Activated T-cell treated with anti-CD3 and anti-CD28 coated beads for 48 hours (primary cell): Measurements from ENCODE around the gene TRAIP.
A peak's percentile ranks its signal among the peaks of the same experiment; 100 is the strongest.

Experiments
- DNase-seq: peaks from one replicate; pipeline ENCODE4 v3.0.0-alpha.2; 2020; ENCODE audit warnings: low read depth

Gene TRAIP

DNA sequence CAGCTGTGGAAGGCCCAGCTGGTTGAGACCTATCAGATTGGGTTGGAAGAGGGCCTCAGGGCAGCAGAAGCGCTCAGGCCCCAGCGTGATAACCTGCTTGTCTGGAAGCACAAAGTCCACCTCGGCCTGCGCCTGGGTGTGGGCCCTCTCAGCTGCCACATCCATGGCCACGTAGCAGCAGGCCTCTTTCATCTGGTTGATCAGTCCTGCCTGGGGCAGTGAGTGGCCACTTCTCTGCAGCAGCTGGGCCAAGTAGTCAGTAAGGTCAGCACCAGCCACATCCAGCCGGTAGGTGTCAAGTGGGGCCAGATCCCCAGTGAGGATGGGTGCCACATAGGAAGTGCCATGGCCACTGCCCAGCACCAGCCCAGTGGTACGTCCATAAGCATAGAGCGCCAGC lies 17.3 kb upstream of the TRAIP start:
- DNase-seq: no peak

DNA sequence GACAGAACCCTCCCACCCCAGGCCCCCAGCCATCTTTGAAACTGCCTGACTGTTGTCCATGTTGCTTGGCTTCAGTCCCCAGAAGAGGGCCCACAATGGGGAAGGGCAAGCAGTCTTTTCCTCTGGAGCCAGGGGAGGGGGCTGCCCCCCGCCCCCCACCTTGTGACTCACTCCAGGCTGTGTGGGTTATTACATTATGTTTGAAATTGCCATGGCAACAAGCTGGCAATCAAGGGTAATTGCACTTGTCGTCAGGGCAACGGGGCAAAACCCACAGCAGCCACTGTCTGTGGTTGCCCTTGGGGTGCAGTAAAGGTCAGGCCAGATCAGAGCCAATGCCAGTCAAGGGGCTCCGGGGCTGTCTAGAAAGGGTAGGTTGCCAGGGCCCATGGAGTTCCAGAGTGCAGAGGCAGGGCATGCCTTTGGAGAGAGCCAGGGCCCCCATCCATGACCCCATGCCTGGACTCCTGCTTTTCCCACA lies 16.5 kb upstream of the TRAIP start:
- DNase-seq: peak; percentile 20

DNA sequence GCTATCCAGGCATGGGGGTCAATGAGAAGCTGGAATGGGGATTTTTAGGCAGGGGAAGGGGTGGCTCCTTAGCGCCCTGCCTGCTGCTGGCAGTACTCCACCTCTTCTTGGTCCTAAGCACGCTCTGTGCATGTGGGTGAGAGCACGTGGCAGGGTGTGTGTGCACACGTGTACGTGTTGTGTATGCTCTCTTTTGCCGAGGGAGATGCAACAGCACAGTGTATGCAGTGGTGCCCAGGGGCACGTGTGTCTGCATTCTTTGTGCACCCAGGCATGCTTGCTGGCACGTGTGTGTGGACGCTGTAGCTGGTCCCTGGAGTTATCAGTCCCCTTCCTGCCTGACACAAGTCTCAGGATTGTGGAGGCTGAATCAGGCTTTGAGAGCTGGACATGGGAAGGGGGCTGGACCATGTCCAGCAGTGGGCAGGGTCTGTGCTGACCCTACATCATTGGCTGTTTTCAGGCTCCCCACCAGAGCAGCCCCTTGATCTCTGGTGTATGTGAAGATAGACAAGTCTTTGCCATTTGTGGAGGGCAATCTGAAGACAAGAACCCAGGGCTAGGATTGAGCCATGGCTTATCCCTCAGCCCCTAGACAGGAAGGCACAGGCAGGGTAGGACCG lies 15.3 kb upstream of the TRAIP start:
- no peak for DNase-seq

DNA sequence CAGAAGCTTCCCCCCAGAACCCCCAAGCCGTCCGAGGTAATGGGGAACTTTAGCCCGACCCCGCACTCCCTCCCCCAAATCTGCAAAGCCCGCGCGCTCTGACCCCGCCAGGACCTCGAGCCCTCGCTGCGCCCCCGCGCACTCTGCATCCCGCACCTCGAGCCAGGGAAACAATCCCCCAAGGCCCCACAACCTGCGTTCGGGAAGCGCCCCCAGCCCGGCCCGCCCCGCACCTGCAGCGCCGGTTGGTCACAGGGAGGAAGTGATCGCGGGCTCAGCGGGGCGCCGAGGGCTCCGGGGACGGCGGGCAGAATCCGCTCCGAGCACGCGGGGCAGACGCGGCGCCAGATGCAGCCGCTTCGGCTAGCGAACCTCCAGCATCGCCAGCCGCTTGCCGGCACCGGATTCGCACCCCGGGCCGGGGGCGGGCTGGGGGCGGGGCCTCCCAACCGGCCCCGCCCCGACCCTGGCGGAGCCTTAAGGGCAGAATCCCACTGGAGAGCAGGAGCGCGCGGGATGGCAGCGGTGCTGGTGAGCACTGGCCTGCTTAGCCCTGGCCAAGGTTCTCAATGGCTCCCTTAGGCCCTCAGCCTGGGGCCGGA lies 13.3 kb upstream of the TRAIP start, which contains the start of gene CAMKV:
Gene CAMKV, minus strand, starts transcription at position 382 of the 602 bp plus-strand sequence. CDS start 7,518 bp downstream, outside the sequence.
- DNase-seq: peak; percentile 45

DNA sequence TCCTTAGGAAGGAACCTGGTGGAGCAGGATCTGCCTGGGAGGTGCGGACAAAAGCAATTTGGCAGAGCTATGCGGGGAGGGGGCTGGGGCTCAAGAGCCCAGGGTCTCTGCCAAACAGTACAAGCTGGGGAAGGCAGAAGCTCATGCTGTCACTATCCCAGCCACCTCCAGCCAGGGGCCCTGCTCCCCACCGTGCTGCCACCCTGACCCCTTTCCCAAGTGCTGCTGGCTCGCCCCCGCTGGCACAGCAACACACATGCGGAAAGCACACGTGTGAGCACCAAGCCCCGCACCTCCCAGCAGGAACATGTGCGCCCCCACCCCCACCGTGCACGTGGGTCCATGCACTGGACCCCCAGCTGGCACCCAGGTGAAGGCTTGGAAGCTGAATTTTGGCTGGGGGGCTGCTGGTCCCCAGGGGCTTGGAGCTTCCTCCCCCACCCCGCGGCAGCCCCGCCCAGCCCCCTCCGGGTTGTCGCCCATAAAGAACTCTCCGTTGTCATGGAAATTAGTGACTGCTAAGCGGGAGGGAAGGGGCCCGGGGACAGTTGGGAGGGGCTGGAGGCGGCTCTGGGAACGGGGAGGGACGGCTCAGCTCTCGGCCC lies 12.6 kb upstream of the TRAIP start:
- no peak for DNase-seq

DNA sequence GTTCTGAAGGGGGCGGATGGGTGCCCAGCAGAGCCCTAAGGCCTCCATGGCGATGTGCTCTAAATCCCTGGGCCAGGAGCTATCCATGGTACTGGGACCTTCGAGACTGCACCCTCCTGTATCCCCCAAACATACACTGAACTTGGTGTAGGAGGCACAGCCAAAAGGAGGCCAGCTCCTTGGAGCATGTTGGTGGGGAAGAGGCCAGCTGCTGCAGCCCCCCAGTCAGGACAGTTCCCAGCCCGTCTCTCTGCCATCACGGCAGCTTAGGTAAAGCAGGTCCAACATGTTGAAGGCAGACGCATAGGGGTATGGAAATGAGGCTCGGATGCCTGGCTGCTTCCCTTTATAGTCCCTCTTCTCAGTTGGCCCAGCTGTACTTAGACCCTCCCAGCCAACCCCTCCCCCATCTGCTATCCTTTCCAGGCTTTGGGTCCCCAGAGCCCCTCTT lies 11.5 kb upstream of the TRAIP start:
- DNase-seq: no peak

DNA sequence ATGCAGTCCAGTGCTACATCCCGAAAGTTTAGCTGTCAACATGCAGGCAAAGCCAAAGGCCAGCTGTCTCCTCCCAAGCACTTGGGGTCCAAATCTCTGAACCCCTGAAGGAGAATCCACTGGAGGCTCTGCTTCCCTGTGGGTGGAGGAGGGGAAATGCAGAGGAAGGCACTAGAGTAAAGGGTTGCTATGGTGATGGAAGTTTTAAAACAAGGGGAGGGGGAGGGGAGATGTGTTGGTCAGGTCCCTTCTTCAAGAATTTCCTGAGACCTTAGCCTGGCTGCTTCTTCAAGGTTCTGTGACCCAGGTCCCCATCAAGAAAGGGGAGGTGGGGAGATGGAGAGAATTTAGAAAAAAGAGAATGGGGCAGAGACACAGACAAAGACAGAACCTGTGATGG lies 11.0 kb upstream of the TRAIP start:
- no peak for DNase-seq

DNA sequence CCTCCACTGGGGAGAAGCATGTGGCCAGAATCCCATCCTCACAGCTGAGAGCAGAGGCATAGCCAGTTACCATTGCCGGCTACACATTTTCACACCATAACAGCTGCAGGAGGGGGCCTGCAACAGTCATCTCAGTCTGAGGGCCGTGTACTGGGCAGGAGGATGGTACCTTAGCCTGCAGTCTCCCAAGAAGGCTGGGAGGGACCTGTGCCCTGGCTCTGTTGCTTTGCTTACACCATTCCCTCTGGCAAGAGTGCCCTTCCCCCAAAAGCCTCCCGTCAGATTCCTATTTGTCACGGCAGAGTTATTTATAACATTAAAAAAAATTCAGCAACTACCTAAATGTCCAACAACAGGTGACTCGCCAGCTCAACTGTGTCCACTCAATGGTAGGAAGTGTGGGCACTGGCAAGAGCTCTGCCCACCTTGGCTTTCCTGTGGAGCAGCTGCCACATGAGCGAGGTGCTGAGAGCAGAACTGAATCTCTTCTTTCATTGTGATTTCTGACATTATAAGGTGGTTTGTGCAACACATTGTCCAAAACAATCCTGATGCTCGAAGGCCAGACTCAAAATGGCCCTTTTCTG lies 8.9 kb upstream of the TRAIP start:
- DNase-seq: no peak

DNA sequence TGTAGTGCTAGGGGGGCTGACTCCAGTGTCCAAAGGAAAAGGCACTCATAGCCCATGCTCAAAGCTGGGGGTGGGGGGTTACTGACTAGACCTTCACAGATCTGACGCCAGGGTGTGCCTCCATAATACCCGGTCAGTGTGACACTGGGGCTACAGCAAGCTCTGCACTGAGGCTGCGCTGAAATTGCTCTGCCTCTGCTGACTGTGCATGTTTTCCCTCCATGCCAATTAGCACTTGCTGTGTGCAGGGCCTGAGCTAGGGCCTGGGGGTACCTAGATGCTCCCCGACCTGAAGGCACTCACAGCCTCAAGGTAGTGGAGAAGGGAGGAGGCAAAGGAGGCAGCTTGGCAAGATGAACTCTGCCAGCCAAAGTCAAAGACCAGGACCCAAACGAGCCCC lies 8.1 kb upstream of the TRAIP start:
- DNase-seq: no peak

DNA sequence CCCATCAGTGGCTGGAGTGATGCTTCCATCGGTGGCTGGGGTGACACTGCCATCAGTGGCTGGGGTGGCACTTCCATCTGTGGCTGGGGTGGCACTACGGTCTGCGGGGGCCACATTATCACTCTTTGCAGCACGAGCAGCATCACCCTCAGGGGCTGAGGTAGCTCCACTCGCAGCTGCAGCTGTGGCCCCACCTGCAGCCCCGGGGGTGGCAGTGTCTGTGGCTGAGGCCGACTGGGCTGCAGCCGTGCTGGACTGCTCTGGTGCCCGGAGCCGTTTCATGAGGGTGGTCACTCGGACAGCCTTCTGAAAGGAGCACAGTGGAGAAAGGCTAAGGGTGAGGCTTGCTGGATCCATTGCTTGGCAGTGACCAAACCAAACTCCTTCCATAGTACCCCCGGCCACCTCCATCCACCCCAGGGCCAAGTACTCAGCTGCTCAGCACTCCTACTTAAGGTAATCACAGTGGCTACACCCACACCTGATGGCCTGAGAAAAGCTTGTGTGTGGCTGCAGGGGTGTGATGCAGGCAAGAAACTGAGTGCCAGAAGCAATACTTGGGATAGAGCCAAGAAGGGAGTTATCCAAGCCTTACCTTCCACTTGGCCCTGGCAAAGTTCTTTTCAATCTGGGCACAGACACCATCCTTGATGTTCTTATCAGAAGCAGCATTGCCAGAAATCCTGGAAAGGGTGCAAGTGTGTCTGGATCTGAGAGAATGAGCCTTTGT lies 3.4 kb upstream of the TRAIP start:
- no peak for DNase-seq

DNA sequence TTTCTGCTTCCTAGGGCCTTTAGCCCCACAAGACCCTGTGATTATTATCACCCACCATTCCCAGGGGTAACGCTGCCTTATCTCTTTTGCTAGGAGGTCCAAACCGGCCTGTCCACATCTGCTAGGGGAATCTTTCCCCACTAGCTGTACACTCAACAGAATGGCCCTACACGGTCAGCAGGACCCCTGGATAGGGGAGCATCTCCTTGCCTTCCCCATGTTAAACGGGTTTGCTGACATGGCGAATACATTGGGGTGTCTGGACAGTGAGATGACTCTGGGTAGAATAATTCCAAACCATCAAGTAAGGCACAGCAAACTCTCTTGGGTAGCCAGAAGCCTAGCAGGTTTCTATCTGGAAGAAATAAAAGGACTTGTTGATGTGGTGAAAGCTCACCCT lies 702 bp downstream of the TRAIP start:
- DNase-seq: no peak

DNA sequence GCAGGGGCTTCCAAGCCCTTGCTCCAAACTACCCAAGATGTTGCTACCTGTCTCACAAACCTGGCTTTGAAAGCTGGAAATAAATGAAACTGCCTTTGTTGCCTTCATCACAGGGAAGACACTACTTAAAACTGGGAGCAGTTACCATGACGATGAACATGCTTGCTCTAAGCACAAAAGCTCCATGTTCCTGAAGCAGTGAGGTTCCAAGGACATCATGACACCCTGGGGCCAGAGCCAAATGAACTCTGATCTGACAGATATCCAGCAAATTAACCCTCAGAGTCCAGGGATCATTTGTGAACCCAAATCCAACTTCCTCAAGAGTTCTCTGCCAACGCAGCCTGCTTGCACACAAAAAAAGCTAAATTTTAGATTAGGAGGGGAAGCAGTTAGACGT lies 10.7 kb downstream of the TRAIP start:
- DNase-seq: no peak

DNA sequence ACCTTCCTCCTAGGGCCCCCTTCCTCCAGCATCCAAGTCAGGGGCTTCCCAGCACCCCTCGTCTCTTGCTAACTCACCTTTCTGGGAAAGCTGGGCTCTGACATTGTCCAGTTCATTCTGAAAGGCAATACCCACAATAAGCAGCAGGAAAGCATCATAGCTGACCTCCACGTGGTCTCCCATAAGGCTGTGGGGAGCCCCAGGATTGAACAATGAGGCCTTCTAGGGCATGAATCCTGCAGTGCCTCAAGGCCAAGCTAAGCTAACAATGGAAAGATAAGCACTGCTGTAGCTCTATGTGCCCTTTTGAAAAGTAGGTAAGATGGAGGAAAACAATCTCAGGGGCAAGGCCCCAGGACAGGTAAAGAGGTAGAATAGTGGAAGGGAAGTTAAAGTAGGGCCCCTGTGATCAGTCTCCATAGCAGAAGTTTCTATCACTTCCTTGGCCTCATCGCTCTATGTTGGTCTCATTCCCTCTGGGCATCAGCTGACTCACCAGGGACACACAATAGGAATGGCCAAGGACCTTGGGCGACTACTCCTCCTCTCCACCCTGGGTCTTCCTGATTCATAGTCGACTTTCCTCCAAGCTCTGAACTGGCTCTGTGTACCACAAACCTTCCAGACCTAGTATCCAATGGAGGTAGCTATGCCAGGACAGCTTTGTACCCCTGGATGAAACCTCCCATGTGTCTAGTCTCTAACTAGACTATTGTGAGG lies 11.7 kb downstream of the TRAIP start:
- DNase-seq: no peak

DNA sequence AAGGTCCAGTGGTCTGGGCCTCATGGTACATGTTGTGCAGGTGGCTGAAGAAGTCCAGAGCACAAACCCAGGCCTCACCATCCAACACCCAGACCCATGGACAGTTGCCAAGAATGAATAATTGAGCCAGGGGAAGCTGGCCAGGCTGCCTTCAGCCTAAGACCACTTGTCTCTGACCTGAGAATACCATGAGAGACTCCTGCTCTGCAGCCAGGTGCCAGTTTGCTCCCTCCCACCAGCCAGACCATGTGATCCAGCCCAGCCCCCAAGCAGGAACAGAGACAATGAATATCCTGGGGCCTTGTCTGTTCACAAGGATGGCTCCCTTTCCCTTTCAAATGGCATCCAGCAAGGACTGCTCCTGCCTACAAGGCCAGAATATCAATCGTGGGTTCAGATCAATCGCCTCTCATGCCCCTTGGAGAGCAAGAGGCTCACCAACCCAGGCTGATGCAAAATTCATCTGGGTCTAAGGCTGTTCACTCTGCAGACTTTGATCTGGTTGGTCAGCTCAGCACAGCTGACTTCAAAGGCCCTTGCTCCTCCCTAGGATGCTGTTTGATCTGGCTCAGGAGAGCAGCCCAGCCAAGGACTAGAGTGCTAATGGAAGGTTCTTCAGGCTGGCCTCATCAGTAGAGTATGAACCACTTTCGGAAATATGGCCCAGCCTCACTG lies 13.4 kb downstream of the TRAIP start:
- DNase-seq: no peak

DNA sequence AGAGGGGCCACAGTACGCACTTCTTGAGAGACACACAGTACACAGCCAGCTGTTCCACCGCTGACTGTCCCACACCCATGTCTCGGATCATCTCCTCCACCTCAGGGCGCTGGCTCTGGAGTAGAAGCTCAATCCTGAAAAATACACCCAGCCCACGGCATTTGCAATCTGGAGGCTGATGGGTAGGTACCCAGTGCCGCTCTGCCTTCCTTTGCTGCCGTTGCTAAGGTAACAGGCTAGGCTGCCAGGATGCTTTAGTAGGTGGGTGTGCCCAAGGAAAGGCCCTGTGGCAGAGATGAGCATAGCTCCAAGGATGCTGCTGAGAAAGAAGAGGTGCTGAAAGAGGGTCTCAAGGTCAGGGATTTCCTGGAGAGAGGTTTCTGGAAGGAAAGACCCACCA lies 14.6 kb downstream of the TRAIP start:
- no peak for DNase-seq

DNA sequence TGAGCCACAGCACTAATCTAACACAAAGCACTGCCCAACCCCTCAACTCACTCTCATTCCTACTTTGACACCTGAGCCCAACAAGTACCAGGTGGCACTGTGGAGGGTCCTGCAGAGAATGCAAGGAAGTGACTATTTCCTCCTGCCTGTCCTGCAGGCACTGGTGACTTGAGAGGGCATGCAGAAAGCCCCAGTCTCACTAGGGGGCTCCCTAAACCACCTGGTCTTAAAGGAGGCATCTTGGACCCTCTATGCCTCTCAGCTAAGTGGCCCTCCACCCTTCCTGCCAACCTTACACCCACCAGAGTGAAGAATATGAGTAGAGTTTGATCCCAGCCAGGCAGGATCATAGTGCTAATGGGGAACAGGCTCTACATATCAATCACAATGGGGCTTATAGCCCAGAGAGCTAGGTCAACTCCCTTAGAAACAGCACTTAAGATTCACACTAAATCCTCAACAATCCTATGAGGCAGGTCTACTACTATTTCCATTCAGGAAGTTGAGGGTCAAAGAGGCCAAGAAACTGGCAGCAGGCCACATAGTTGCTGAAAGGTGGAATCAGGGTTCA lies 15.2 kb downstream of the TRAIP start:
- DNase-seq: no peak

DNA sequence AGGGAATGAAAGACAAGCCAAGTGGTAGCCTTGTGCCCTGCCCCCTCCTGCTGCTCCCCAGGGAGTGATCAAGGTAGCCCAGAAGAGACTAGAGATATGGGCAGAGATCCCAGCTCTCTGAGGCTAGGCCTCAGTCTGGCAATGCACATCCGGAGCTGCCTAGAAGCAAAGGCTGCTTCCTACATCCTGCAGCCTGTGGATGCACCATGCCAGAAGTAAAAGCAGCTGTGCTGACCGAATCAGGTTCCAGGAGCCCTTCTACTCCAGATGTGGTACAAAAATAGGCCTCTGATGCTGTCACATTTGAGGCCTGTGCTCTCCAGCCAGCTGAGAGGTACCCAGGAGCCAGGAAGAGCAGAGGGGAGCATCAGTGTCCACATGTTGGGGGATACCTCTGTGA lies 16.0 kb downstream of the TRAIP start:
- DNase-seq: no peak

DNA sequence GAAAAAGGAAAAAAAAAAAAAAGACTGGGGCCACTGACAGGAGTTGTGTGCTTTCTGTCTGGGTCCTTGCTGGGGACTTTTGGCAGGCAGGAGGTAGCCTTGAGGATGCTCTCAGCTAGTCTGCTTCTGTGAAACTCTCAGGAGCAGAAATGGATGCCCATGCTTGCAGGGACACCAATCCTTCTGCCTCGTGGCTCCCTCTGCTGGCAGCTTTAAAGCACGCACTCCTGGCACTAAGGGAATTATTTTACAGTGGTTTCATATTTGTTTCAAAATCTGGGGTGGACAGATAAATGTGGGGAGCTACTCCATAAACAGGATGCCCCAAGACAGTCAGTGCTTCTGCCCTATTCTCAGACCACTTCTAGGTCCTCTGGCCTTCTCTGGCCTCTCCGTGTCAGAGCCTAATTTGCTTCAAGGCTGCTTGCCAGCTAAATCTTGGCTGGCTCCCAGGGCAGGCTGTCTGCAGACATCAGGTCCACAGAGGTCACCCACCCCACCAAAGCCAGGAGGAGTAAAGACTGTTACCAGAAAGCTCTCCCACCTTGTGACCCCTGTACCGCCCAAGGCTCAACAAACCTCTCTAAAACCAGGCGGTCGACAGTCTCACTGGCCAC lies 17.1 kb downstream of the TRAIP start:
- DNase-seq: peak; percentile 66

DNA sequence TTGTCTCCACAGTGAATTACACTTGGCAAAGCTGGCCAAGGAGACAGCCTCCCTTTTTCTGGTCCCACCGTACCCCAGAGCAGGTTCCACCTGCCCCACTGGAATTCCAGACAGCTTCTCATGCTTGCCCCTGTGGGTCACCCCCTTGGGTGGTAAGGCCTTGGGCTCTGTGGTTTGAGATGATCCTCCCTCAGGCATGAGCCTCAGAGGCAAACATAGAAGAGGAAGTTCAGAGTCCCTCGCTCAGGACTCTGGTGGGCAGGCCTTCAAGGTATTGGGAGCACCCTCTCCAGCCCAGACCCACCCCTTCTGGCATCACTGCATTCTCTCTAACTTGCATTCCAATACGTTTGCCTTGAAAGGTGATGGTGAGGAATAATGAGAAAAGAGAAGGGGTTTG lies 25.0 kb downstream of the TRAIP start:
- DNase-seq: no peak

DNA sequence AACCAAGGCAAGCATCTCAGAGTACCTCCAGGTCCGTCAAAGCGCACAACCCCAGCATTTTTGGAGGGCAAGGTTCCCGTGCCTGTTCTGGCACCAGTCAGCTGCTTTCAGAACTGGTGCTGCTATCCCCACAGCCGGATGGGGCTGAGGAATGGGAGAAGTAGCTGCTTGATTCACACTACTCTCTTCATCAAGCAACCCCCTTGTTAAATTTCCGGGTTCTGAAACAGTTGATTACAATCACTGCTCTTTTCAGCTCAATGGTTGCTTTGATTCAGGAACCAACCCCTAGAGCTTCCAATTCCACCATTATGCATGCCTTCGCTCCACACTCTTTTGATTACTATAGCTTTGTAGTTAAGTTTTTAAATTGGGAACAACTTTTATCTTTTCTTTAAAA lies 30.3 kb downstream of the TRAIP start:
- no peak for DNase-seq
